ENCODE results near the gene IQSEC1. TPM values are rescaled to one million over a fixed set of nuclear protein-coding genes. Genes with fewer than 3 reads are reported as not detected.

IQSEC1 gene
- polyA plus RNA-seq, 1 donor (not counting 4 experiments of a cell fraction or from before 2014, with no cell fraction given), result 2.8 TPM

DNA sequence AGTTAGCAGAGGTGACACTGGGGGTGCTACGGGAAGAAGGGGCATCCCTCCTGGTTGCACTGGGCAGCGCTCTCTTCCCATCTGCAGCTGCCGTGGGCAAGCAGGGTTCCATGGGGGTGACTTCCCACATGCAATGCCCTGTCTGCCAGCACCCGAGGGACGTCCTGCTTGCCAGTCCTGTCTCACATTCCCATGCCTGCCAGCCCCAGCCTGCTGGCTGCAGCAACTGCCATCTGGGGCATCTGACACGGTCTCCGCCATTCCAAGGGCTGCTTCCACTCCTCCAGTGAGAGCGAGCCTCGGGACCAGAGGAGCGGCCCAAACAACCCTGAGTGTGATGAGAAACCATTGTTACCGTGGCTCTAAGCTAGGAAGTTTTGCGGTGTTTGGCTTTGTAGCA, 186.5 kb downstream of the IQSEC1 start:
- no peak for DNase-seq (ENCODE audit: low read depth, low spot score)
- no peak overlapping the region for H2AFZ ChIP-seq (ENCODE audit: control insufficient read depth, low read length)
- no peak for TF ChIP-seq EZH2 (IDR thresholded peaks at IDR 0.05; ENCODE audit: low read length)
- TF ChIP-seq, protein P1, sequence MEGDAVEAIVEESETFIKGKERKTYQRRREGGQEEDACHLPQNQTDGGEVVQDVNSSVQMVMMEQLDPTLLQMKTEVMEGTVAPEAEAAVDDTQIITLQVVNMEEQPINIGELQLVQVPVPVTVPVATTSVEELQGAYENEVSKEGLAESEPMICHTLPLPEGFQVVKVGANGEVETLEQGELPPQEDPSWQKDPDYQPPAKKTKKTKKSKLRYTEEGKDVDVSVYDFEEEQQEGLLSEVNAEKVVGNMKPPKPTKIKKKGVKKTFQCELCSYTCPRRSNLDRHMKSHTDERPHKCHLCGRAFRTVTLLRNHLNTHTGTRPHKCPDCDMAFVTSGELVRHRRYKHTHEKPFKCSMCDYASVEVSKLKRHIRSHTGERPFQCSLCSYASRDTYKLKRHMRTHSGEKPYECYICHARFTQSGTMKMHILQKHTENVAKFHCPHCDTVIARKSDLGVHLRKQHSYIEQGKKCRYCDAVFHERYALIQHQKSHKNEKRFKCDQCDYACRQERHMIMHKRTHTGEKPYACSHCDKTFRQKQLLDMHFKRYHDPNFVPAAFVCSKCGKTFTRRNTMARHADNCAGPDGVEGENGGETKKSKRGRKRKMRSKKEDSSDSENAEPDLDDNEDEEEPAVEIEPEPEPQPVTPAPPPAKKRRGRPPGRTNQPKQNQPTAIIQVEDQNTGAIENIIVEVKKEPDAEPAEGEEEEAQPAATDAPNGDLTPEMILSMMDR (optimal IDR thresholded peaks at IDR 0.05 in 1 of 3, IDR thresholded peaks at IDR 0.05 in 1 of 3, conservative IDR thresholded peaks at IDR 0.05 in 1 of 3; ENCODE audit: extremely low read depth in 1 of 3, insufficient read depth in 2 of 3, low read length in 3 of 3), result no peak
- peaks cover 23% of the 10 kb centered on the region for H3K27me3 ChIP-seq (ENCODE audit: control insufficient read depth, extremely low read depth, insufficient read depth, low read length)
- H3K36me3 ChIP-seq (ENCODE audit: control insufficient read depth in 2 of 2, extremely low read depth in 1 of 2, insufficient read depth in 2 of 2, low read length in 2 of 2), result no peaks in the 10 kb centered on the region
- H4K20me1 ChIP-seq (ENCODE audit: control insufficient read depth, extremely low read depth, insufficient read depth, low read length), result no peaks in the 10 kb centered on the region
- dilution Hi-C loops (cut with MboI; ENCODE audit: extremely low pct_ligation_motif_present, low sequenced_read_pairs), result no loop called here
- H3K4me1 ChIP-seq (ENCODE audit: control insufficient read depth, extremely low read depth, insufficient read depth, low read length), result peaks cover 4% of the 10 kb centered on the region
- H3K4me2 ChIP-seq (ENCODE audit: control insufficient read depth, extremely low read depth, insufficient read depth, low read depth, low read length), result no peak overlapping the region
- no peaks in the 10 kb centered on the region for H3K9me3 ChIP-seq (ENCODE audit: control insufficient read depth, low read depth, low read length)
- no peak overlapping the region for H3K4me3 ChIP-seq (ENCODE audit: control insufficient read depth in 2 of 3, extremely low read depth in 1 of 3, insufficient read depth in 2 of 3, low read depth in 1 of 3, low read length in 3 of 3)
- no peak for FAIRE-seq
- no peaks in the 10 kb centered on the region for H3K9me1 ChIP-seq (ENCODE audit: control insufficient read depth, extremely low read depth, insufficient read depth, low read length)
- no peak overlapping the region for H3K27ac ChIP-seq (ENCODE audit: control insufficient read depth, insufficient read depth, low read length)
- no peaks in the 10 kb centered on the region for H3K79me2 ChIP-seq (ENCODE audit: control insufficient read depth, insufficient read depth, low read length)
- no peak overlapping the region for H3K9ac ChIP-seq (ENCODE audit: control insufficient read depth, extremely low read depth, insufficient read depth, low read length)

DNA sequence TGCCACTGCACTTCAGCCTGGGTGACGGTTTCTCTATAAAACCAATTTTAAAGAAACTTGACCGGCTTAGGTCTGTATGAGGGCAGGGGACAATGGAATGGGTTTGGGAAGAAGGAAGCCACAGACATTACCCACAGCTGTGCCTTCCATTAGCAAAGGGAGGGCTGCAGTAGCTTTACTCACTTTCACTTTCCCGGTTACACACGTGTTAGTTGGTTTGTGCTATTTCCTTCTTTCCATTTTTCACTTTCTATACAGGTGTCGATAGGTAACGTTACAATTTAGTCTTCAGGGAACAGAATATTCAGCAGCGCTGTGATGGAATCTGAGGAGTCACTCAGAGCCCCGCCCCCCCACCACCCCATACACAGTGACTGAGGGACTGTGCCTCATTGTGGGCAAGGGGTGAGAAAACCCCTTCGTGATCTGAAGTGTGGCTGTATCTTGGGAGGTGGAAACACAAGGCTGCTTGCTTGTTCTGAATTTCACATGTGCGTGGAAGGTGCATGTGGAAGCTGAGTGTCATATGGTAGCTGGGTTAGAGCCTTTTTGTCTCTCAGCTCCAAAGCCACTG, 187.0 kb downstream of the IQSEC1 start:
- Histone ChIP-seq H3K27ac (ENCODE audit: control insufficient read depth, insufficient read depth, low read length) (no peak overlapping the region), H4K20me1 (ENCODE audit: control insufficient read depth, extremely low read depth, insufficient read depth, low read length) (no peaks in the 10 kb centered on the region), H3K4me2 (ENCODE audit: control insufficient read depth, extremely low read depth, insufficient read depth, low read depth, low read length) (no peak overlapping the region), H3K4me1 (ENCODE audit: control insufficient read depth, extremely low read depth, insufficient read depth, low read length) (peaks cover 3% of the 10 kb centered on the region), H3K9ac (ENCODE audit: control insufficient read depth, extremely low read depth, insufficient read depth, low read length) (no peak overlapping the region), H3K9me3 (ENCODE audit: control insufficient read depth, low read depth, low read length) (no peaks in the 10 kb centered on the region), H3K36me3 (ENCODE audit: control insufficient read depth in 2 of 2, extremely low read depth in 1 of 2, insufficient read depth in 2 of 2, low read length in 2 of 2) (no peaks in the 10 kb centered on the region), H3K4me3 (ENCODE audit: control insufficient read depth in 2 of 3, extremely low read depth in 1 of 3, insufficient read depth in 2 of 3, low read depth in 1 of 3, low read length in 3 of 3) (no peak overlapping the region), H2AFZ (ENCODE audit: control insufficient read depth, low read length) (no peak overlapping the region), H3K27me3 (ENCODE audit: control insufficient read depth, extremely low read depth, insufficient read depth, low read length) (peaks cover 23% of the 10 kb centered on the region), H3K79me2 (ENCODE audit: control insufficient read depth, insufficient read depth, low read length) (no peaks in the 10 kb centered on the region), H3K9me1 (ENCODE audit: control insufficient read depth, extremely low read depth, insufficient read depth, low read length) (no peaks in the 10 kb centered on the region)
- FAIRE-seq (no peak), DNase-seq (ENCODE audit: low read depth, low spot score) (no peak)
- TF ChIP-seq, protein P1 (optimal IDR thresholded peaks at IDR 0.05 in 1 of 3, IDR thresholded peaks at IDR 0.05 in 1 of 3, conservative IDR thresholded peaks at IDR 0.05 in 1 of 3; ENCODE audit: extremely low read depth in 1 of 3, insufficient read depth in 2 of 3, low read length in 3 of 3), result no peak
- TF ChIP-seq EZH2 (IDR thresholded peaks at IDR 0.05; ENCODE audit: low read length), result no peak
- dilution Hi-C loops (cut with MboI; ENCODE audit: extremely low pct_ligation_motif_present, low sequenced_read_pairs), result no loop called here
